K562 (cell line): ENCODE data around the gene SMPDL3B. TPM values are rescaled to one million over a fixed set of nuclear protein-coding genes. Genes with fewer than 3 reads are reported as not detected.

Source experiments
- BHLHE40 ChIP-seq: IDR thresholded peaks from 2 replicates; pipeline ENCODE4 v1.6.1; 2011; ENCODE audit warnings: low read length, improper control_type of control experiment
- FUS ChIP-seq: fragments of 200-400 bp; formaldehyde crosslinking; optimal IDR thresholded peaks from 2 replicates; pipeline ENCODE3; 2017; ENCODE audit warnings: low read depth, low read length
- MTA2 ChIP-seq: fragments of 450-650 bp; IDR thresholded peaks from 2 replicates; pipeline ENCODE4 v1.6.1; 2016; ENCODE audit warnings: low read depth
- RBBP5 ChIP-seq: fragments of 200-600 bp; sonication (generic); IDR thresholded peaks from 2 replicates; pipeline ENCODE4 v1.6.1; 2012; ENCODE audit warnings: borderline replicate concordance, mild to moderate bottlenecking, low read length, control low read depth, inconsistent platforms; ENCODE audit not compliant: insufficient read depth, poor library complexity, severe bottlenecking
- RCOR1 ChIP-seq, 2 experiments: IDR thresholded peaks; 2 replicates each; pipeline ENCODE4 v1.6.1; 2012; ENCODE audit warnings: low read depth in 2 of 2, low read length in 2 of 2, borderline replicate concordance in 1 of 2, improper control_type of control experiment in 1 of 2
- SP2 ChIP-seq: IDR thresholded peaks from 2 replicates; pipeline ENCODE4 v1.6.1; 2011; ENCODE audit warnings: mild to moderate bottlenecking, low read depth, low read length, moderate library complexity; ENCODE audit not compliant: poor library complexity, severe bottlenecking; ENCODE audit errors: extremely low read depth
- SPI1 ChIP-seq: IDR thresholded peaks from 2 replicates; pipeline ENCODE4 v1.6.1; 2011; ENCODE audit warnings: low read depth, low read length, control low read depth, borderline replicate concordance
- TFAP4 ChIP-seq: sonication (generic); formaldehyde crosslinking; IDR thresholded peaks from 2 replicates; pipeline ENCODE4 v1.8.0; 2022; ENCODE audit warnings: missing genetic modification reagents, mild to moderate bottlenecking, moderate library complexity, borderline replicate concordance
- ZBTB40 ChIP-seq, 2 experiments: fragments of 450-650 bp in 1 of 2; sonication (generic) in 1 of 2; formaldehyde crosslinking in 1 of 2; IDR thresholded peaks; 2 replicates each; pipeline versions ENCODE4 v1.7.1 to v1.9.0; 2016 to 2022; ENCODE audit warnings: inconsistent platforms in 1 of 2, mild to moderate bottlenecking in 1 of 2, missing genetic modification reagents in 1 of 2
- ZNF592 ChIP-seq: fragments of 450-650 bp; IDR thresholded peaks from 2 replicates; pipeline ENCODE4 v1.6.1; 2017; ENCODE audit warnings: antibody characterized with exemption, mild to moderate bottlenecking
- polyA plus RNA-seq, 8 experiments: library from polyadenylated mRNA; depleted of rRNA in 4 of 8; stranded (reverse) in 5 of 8; unstranded in 3 of 8; fragments of >200 nt; fragmentation: Nextera tagmentation in 2 of 8; fragmentation: Illumina TruSeq in 1 of 8; extraction: Ambion mirVana in 2 of 8; extraction: Trizol in 1 of 8; gene quantifications; 2 replicates each; pipeline versions ENCODE4 v1.2.1 to v1.2.3, GENCODE V29; 2011 to 2014; ENCODE audit warnings: inconsistent platforms in 1 of 8, missing spikeins in 1 of 8
- total RNA-seq, 7 experiments: library from RNA; depleted of rRNA in 6 of 7; stranded (reverse); fragments of >200 nt in 6 of 7; fragmentation: Illumina TruSeq in 2 of 7; extraction: Trizol in 2 of 7; gene quantifications; 2 replicates each; pipeline versions ENCODE4 v1.2.1 to v1.2.3, GENCODE V29; 2011 to 2021; ENCODE audit warnings: low replicate concordance in 1 of 7

SMPDL3B gene
- total and polyA plus RNA-seq, 9 of the 15 experiments (the other 6 are each of a cell fraction or from before 2014, with no cell fraction given), result 0.07 to 1.2 (median 0.73) TPM

- TF ChIP-seq ZBTB40 (IDR thresholded peaks at IDR 0.05), result 0 out of 2 replicates have a peak, but pooled peaks have one; percentile 13
- TF ChIP-seq ZBTB40 (CRISPR knock-in tag; IDR thresholded peaks at IDR 0.05), result no peak
- TF ChIP-seq TFAP4 (CRISPR knock-in tag), result 0 out of 2 replicates have a peak, but pooled peaks have one; percentile 17
- no peak for TF ChIP-seq SP2
- TF ChIP-seq RBBP5, result peak; percentile 40
- 0 out of 4 replicates have a peak, but pooled peaks of 1 of the 2 experiments have one; percentile 9 for TF ChIP-seq RCOR1 (IDR thresholded peaks at IDR 0.05; ENCODE audit: borderline replicate concordance in 1 of 2, low read depth in 2 of 2, low read length in 2 of 2)
- 0 out of 2 replicates have a peak, but pooled peaks have one; percentile 54 for TF ChIP-seq ZNF592
- no peak for TF ChIP-seq BHLHE40
- no peak for TF ChIP-seq FUS
- TF ChIP-seq SPI1, result no peak
- TF ChIP-seq MTA2, result no peak
These were observed at the start of gene SMPDL3B (continued) for GRCh38 chr1:27934818-27935549.
